GM18951 (cell line): ENCODE results near the gene UTRN.

Experiments
- POLR2A ChIP-seq: IDR thresholded peaks from 4 replicates; pipeline ENCODE4 v1.6.1; 2011; ENCODE audit warnings: mild to moderate bottlenecking; ENCODE audit not compliant: insufficient read length, insufficient read depth; ENCODE audit errors: extremely low read depth
- in situ Hi-C: fragments of 300-500 bp; cut with MboI; formaldehyde crosslinking; loops from one replicate; pipeline ENCODE4 v1.12.0; 2022; ENCODE audit warnings: low sequenced_read_pairs, mixed read lengths, inconsistent platforms; ENCODE audit not compliant: unreplicated experiment

The UTRN gene

DNA sequence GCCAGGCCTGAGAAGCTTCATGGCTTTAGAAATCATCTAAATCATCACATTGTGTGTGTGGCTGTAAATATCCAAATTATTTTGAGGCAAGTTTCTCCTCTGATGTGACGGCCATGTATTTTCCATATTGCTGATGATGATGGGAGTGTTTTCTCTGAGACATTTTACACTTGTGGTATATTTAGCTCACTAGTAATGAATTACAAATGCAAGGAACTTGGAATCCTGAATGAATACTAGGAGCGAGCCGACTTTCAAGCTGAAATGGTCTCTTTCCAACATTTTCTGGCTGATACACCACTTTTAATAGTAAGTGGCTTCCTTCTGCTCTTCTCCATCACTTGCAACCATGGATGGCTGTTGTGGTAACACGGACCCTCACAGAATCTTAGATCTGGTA, 41.3 kb downstream of the UTRN start:
- in situ Hi-C loops = no loop called here
- TF ChIP-seq POLR2A = no peak

DNA sequence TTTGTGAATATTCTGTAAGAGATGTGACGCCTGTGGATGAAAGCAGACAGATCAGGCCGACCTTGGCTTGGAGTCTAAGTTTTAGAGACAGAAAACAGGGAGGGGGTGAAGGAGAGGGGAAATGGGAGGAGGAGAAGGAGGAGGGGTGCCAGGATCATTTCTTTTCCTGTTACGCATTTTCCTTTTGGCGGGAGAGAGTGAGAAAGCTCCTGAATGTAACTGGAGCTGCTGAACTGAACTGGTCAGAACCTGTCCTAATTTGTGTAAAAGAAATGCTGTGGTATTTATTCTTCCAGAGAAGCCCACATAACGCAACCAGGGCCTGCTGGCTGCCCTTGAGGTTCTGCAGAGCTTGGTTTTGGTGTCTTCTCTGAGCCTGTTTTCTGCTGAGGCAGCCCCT, 41.9 kb downstream of the UTRN start:
- in situ Hi-C loops = no loop called here

DNA sequence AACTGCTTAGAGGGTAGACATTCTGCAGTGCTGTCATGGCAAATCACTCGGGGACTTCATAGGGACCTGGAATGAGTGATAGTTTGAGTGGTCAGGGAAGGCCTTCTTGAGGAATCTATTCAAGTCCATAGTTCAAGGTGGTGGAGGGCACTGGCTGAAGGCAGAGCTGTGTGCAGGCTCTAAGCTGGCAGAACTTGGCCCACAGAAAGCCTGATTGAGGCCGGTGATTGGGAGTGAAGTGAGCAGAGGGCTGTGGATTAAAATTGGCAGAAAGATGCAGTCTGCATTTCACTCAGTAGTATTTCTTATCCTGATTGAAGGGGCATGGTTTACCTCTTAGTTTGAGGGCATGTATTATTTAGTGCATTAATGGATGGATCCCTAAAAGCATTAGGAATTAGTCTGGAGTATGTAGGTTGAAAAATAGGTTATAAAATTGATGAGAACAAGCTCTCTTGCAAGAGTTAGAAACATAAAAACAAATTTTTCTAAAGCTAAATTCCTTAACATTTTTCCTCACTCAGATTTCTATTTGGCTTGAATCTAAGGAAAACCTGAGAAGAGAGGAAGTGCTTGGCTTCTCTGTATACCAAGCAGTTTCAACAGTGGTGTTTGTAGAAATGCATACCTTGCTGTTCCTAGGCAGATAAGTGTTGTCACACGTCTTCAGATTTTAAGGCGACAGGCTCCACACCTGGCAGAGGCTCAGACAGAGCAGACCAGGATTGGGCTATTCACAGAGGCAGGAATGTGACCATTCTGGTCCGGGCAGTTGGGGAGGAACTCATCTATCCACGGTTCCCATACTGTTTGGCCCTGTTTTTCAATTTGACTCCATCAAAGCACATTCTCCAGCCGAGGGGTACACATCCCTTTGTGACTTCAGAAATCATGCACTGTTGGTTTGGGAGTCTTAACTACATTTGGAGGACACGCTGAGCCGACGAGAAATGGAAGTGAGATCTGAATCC, 45.2 kb downstream of the UTRN start:
- TF ChIP-seq POLR2A = no peak
- in situ Hi-C loops = no loop called here

More for the DNA sequence above, 41.9 kb downstream of the UTRN start:
- TF ChIP-seq POLR2A = no peak

DNA sequence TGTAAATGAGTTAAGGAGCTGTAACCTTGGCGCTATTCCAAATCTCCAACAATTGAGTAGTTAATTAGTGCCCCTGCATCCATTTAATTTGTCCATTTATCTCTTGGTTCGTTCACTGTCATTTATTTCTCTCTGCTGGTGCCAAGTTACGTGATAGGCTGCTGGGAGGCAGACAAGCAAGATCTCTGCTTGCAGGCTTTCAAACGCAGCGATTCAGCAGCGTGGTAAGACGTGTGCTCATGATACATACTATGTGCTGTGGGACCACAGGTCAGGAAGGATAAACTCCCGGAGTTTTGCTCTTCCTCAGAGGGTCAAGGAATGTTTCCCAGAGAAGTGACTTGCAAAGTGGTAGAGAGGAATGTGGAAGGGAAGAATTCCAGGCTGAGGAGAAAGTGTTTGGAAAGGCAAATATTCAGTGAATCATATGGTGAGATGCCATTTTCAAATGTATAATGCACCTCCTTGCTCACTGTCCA, 46.4 kb downstream of the UTRN start:
- TF ChIP-seq POLR2A = no peak
- in situ Hi-C loops = no loop called here

DNA sequence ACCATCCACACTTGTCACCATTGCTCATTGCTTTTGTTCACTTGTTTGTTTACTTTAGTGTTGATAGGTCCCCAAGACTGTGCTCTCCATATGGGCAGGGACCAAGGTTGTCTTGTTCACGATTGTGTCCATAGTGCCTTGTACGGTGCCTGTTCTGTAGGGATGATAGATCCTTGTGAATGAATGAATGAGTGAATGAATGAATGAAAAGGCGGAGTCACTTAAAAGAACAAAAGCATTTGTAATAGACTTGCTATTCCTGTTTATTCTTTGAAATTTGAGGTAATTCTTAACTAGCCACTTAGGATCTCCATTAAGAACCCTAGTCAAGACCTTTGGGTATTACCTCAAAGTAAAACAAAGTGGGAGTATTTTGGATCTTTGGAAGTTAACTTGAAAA, 47.0 kb downstream of the UTRN start:
- in situ Hi-C loops = no loop called here
- no peak for TF ChIP-seq POLR2A

DNA sequence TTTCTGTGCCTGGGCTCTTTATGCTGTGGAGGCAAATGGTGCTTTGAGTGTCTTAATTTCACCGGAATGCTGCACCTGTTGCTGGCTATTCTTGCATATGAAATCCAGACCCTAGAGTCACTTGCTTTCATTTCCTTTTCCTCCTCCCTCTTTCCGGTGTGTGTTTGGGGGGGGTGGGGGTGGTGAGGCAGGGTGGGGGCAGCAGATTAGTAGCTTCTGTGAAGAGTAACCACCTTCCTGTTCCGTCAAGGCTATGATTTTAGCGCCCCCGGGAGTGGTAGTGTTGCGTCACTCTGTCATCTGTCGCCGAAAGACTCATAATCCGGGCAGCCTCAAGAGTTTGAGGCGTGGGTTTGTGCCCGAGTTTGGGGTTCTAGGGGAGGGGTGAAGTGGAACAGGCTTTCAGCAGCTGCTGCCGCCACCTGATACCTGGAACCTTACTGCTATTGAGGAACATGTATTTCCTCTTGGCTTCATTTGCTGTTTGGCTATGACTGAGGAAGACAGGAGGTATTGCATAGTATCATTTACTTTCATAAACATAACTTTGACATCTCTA, 49.1 kb downstream of the UTRN start:
- TF ChIP-seq POLR2A = no peak
- in situ Hi-C loops = no loop called here
